Measurements from ENCODE around the gene LDB1.

The LDB1 gene

GRCh38 chr10:102112210-102112817 lies 7.9 kb downstream of the LDB1 start:
- no peak for DNase-seq

GRCh38 chr10:102111276-102111675 lies 8.9 kb downstream of the LDB1 start:
- no peak for DNase-seq

- DNase-seq, result no peak
Observed at GRCh38 chr10:102109166-102110116, 10.7 kb downstream of the LDB1 start.

- no peak for DNase-seq
Observed at GRCh38 chr10:102106998-102107397, 13.2 kb downstream of the LDB1 start.

DNA sequence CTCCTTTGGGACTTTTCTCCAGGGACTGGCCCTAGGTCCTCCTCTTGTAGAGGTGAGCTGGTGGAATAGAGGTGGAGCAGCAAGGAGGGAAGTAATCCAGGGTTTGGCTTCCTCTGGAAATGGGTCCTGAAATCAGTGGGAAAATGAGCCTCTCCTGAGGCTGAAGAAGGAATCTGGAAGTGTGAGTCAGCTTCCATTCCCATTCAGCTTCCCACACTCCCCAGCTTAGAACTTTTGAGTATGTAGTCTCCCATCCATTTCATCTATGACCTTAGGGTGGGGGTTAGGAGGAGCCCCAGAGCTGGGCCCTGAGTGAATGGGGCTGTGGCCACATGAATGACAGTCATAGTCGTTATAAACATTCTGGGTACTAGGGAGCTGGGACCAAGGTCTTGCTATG lies 17.7 kb downstream of the LDB1 start:
- no peak for DNase-seq

DNA sequence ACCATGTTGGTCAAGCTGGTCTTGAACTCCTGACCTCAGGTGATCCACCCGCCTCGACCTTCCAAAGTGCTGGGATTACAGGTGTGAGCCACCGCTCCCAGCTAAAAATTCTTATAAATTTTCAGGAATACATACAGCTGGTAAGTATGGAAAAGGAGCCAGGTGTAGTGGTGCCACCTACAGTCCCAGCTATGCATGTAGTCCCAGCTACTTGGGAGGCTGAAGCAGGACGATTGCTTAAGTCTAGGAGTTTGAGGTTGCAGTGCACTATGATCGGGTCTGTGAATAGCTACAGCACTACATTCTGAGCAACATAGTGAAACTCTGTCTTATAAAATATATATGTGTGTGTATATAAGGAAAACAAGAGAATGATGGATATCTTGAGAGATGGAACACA lies 19.0 kb downstream of the LDB1 start:
- no peak for DNase-seq

DNA sequence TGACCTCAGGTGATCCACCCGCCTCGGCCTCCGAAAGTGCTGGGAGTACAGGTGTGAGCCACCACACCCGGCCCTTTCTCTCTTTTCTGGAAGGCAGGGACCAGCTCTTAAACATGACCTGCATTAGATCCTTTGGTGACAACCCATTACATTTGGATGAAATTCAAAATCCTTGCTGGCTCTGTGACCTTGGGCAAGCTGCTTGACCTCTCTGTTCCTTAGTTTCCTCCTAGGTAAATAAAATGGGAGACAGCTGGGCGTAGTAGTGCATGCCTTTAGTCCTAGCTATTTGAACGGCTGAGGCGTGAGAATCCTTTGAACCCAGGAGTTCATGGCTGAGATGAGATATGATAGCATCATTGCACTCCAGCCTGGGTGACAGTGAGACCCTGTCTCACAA lies 23.7 kb downstream of the LDB1 start:
- no peak for DNase-seq

DNA sequence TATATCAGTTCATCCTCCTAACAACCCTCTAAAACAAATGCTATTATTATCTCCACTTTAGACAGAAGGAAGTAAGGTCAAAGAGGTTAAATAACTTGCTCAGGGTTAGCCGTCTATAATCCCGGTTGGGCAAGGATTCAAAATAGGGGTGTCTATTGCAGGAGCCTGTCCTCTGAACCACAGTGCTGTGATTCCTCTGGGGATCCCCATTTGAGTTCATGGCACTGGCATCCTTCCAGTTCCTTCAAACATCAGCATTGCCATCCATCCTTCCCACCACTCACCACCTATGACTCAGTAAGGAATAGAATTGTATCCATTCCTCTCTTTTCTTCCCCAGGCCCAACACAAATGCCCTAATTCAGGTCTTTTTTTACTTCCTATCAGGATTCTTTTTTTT lies 29.4 kb downstream of the LDB1 start:
- no peak for DNase-seq

DNA sequence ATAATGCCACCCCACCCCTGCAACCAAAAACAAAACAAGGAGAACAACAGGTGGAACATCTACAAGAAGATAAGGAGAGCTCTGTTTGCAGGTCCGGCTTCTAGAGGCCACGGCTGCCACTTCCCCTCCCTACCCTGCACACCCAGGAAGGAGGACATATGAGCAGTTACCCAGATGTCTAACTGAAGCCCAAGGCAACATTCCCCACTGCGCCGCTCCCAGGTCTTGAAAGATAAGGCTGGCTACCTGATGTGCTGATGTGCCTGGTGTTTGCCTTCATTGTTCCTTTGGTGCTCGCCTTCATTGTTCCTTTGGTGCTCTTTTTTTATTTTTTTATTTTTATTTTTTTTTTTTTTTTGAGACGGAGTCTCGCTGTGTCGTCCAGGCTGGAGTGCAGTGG lies 34.0 kb downstream of the LDB1 start:
- DNase-seq, result no peak

- DNase-seq, result no peak
Observed at GRCh38 chr10:102085336-102085735, 34.8 kb downstream of the LDB1 start.

DNA sequence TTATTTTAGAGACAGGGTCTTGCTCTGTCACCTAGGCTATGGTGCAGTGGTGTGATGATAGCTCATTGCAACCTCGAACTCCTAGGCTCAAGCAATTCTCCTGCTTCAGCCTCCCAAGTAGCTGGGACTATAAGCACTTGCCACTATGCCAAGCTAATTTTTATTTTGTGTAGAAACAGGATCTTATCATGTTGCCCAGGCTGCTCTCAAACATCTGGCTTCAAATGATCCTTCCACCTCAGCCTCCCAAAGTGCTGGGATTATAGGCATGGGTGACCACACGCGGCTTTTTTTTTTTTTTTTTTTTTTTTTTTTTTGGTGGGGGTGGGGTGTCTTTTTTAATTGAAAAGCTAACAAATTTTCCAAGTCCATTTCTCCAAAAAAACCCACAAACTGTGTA lies 36.6 kb downstream of the LDB1 start:
- no peak for DNase-seq

- DNase-seq, result peak; percentile 42 to 69
Observed at GRCh38 chr10:102072673-102073527, 47.3 kb downstream of the LDB1 start.

DNA sequence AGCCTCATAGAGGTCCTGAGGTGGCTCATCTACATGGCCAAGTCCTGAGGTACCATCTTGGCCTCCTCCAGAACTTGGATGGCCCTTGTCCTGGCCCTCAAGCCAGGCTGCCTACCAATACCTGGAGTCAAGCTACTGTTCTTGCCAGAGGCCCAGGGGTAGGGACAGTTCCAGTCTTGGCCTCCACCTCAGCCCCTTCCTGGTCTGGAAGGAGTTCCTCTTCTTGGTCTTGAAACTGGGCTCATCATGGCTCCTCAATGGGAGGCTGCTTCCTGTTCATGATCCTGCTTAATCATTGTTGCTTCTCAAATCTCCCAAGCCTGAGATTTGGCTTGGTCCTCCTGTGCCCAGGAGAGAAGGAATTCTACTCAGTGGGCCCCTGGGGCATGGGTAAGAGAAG lies 51.1 kb downstream of the LDB1 start:
- no peak for DNase-seq

GRCh38 chr10:102068216-102068615 lies 52.0 kb downstream of the LDB1 start:
- no peak for DNase-seq

- no peak for DNase-seq
Observed at GRCh38 chr10:102067091-102067916, 52.9 kb downstream of the LDB1 start.

- DNase-seq, result peak in 1 of 2 experiments; percentile 1
Observed at GRCh38 chr10:102066399-102067088, 53.6 kb downstream of the LDB1 start.

GRCh38 chr10:102065561-102066398 lies 54.4 kb downstream of the LDB1 start:
- DNase-seq, result peak in 1 of 2 experiments; percentile 42

DNA sequence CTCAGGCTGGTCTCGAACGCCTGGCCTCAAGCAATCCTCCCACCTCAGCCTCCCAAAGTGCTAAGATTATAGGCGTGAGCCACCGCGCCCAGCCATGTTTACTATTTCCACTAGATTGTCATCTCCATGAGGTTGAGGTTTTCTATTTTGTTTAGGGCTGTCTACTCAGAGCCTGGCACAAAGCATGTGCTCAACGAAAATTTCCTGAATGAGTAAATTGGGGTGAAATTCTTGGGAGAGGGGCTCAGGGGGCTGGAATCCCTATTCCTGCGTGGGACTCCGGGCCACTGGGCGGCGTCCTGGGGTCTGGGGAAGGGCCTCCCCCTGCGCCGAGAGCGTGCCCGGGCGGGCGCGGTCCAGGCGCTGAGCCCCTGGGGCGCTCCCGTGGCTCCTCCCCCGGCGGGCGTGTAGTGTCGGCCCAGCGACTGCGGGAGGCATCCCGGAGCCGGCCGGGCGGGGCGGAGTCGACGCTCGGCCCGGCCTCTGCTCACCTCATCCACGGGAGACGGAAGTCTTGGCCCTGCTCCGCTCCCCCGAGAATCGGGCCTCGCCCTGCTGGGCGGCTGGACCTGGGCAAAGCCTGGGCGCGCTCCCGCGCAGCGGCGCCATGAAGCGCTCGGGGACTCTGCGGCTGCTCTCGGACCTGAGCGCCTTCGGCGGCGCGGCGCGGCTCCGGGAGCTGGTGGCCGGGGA lies 55.2 kb downstream of the LDB1 start, which contains the start of gene HPS6:
TSS of gene HPS6 (plus strand) at position 482 of the 693 bp plus-strand sequence. CDS start at position 608, 126 bp downstream.
- DNase-seq, result peak; percentile 76 to 93

- DNase-seq, result no peak
Observed at GRCh38 chr10:102064503-102064867, 55.7 kb downstream of the LDB1 start.

- DNase-seq, result no peak
Observed at GRCh38 chr10:102059987-102060386, 60.2 kb downstream of the LDB1 start.
